HL-60/S4 treated with phorbol 12-myristate 13-acetate at 8.2 ng/mL for 4 days and 3 days (cell line): ENCODE data around the gene LAMTOR3.

Experiments used
- in situ Hi-C: fragments of 300-500 bp; cut with MboI; formaldehyde crosslinking; loops from 2 replicates; pipeline ENCODE4 v1.15.0; 2022; ENCODE audit warnings: low sequenced_read_pairs

LAMTOR3 gene

GRCh38 chr4:99868126-99868596, 26.1 kb downstream of the LAMTOR3 start:
- in situ Hi-C loops, result no loop called here

- in situ Hi-C loops, result no loop called here
These were observed 30.4 kb downstream of the LAMTOR3 start for GRCh38 chr4:99863804-99864203.

GRCh38 chr4:99861120-99861905, 32.9 kb downstream of the LAMTOR3 start:
- in situ Hi-C loops, result no loop called here

- in situ Hi-C loops, result no loop called here
These were observed 33.7 kb downstream of the LAMTOR3 start for GRCh38 chr4:99860521-99860920.

- in situ Hi-C loops, result no loop called here
These were observed 34.6 kb downstream of the LAMTOR3 start for GRCh38 chr4:99859618-99860017.

GRCh38 chr4:99857307-99857706, 36.9 kb downstream of the LAMTOR3 start:
- in situ Hi-C loops, result no loop called here

GRCh38 chr4:99856166-99856565, 38.1 kb downstream of the LAMTOR3 start:
- in situ Hi-C loops, result no loop called here

GRCh38 chr4:99855678-99856077, 38.5 kb downstream of the LAMTOR3 start:
- in situ Hi-C loops, result no loop called here

GRCh38 chr4:99853999-99854398, 40.2 kb downstream of the LAMTOR3 start:
- in situ Hi-C loops, result no loop called here

GRCh38 chr4:99853190-99853589, 41.0 kb downstream of the LAMTOR3 start:
- in situ Hi-C loops, result no loop called here

- in situ Hi-C loops, result no loop called here
These were observed 42.0 kb downstream of the LAMTOR3 start for GRCh38 chr4:99852199-99852749.

GRCh38 chr4:99848591-99849001, 45.6 kb downstream of the LAMTOR3 start:
- in situ Hi-C loops, result no loop called here

GRCh38 chr4:99847362-99847976, 46.8 kb downstream of the LAMTOR3 start:
- in situ Hi-C loops, result no loop called here

GRCh38 chr4:99846891-99847290, 47.3 kb downstream of the LAMTOR3 start:
- in situ Hi-C loops, result no loop called here

GRCh38 chr4:99845708-99846469, 48.3 kb downstream of the LAMTOR3 start:
- in situ Hi-C loops, result no loop called here

- in situ Hi-C loops, result no loop called here
These were observed 49.0 kb downstream of the LAMTOR3 start for GRCh38 chr4:99845179-99845578.

- in situ Hi-C loops, result no loop called here
These were observed 50.2 kb downstream of the LAMTOR3 start for GRCh38 chr4:99844048-99844447.

- in situ Hi-C loops, result no loop called here
These were observed 50.8 kb downstream of the LAMTOR3 start for GRCh38 chr4:99843413-99843812.

GRCh38 chr4:99841129-99841528, 53.1 kb downstream of the LAMTOR3 start:
- in situ Hi-C loops, result no loop called here

GRCh38 chr4:99838927-99839326, 55.3 kb downstream of the LAMTOR3 start:
- in situ Hi-C loops, result no loop called here

- in situ Hi-C loops, result no loop called here
These were observed 58.3 kb downstream of the LAMTOR3 start for GRCh38 chr4:99835942-99836341.
